Dermis blood vessel endothelial cell (primary cell): ENCODE data around the gene VASP. TPM values are rescaled to one million over a fixed set of nuclear protein-coding genes. Genes with fewer than 3 reads are reported as not detected.

Source experiments
- DNase-seq: peaks from one replicate; pipeline ENCODE4 v3.0.0; 2010
- total RNA-seq: library from RNA; depleted of rRNA; stranded (reverse); fragments of >200 nt; gene quantifications from 2 replicates; pipeline ENCODE4 v1.2.3, GENCODE V29; 2014

The VASP gene
- total RNA-seq, 1 donor from 2014 or later, result 93.9 TPM

GRCh38 chr19:45473682-45474605 is 33.3 kb upstream of the VASP start:
- no peak for DNase-seq

- DNase-seq, result no peak
Measured at GRCh38 chr19:45474606-45475521, 32.4 kb upstream of the VASP start.

- DNase-seq, result no peak
Measured at GRCh38 chr19:45475537-45476291, 31.6 kb upstream of the VASP start.

GRCh38 chr19:45476304-45476703 is 31.0 kb upstream of the VASP start:
- DNase-seq, result no peak

GRCh38 chr19:45477186-45477585 is 30.1 kb upstream of the VASP start:
- no peak for DNase-seq

GRCh38 chr19:45477713-45478453 is 29.4 kb upstream of the VASP start:
- DNase-seq, result no peak

GRCh38 chr19:45478454-45479238 is 28.6 kb upstream of the VASP start:
- DNase-seq, result peak; percentile 95

- no peak for DNase-seq
Measured at GRCh38 chr19:45483033-45483432, 24.2 kb upstream of the VASP start.

- DNase-seq, result no peak
Measured at GRCh38 chr19:45484273-45484945, 22.9 kb upstream of the VASP start.

GRCh38 chr19:45485305-45486077 is 21.8 kb upstream of the VASP start:
- peak; percentile 96 for DNase-seq

- no peak for DNase-seq
Measured at GRCh38 chr19:45488708-45489107, 18.6 kb upstream of the VASP start.

GRCh38 chr19:45489216-45489855 is 17.9 kb upstream of the VASP start:
- DNase-seq, result no peak

GRCh38 chr19:45492137-45492626 is 15.1 kb upstream of the VASP start:
- no peak for DNase-seq

GRCh38 chr19:45492627-45493470 is 14.4 kb upstream of the VASP start:
- DNase-seq, result peak; percentile 61

- no peak for DNase-seq
Measured at GRCh38 chr19:45494261-45494916, 12.9 kb upstream of the VASP start.

- no peak for DNase-seq
Measured at GRCh38 chr19:45495178-45495577, 12.1 kb upstream of the VASP start.

- peak; percentile 47 for DNase-seq
Measured at GRCh38 chr19:45496349-45496953, 10.8 kb upstream of the VASP start.
